RWPE2 (cell line): Measurements from ENCODE around the gene TNFRSF18.

Experiments used
- ATAC-seq: fragments of 200-7000 bp; cut with Tn5 transposase; 3 replicates; pipeline ENCODE4 v1.9.1; 2021; ENCODE audit warnings: low read depth
- DNase-seq: peaks from one replicate; pipeline ENCODE4 v3.0.0-alpha.2; 2020; ENCODE audit warnings: low spot score
- H3K27ac ChIP-seq: fragments of 450-650 bp; 2 replicates; pipeline ENCODE4 v1.5.1; 2017; ENCODE audit warnings: mild to moderate bottlenecking; ENCODE audit not compliant: poor library complexity, severe bottlenecking
- H3K27me3 ChIP-seq: fragments of 250-450 bp; sonication (Bioruptor Pico); 2 replicates; pipeline ENCODE4 v1.5.1; 2021; ENCODE audit warnings: mild to moderate bottlenecking, moderate library complexity; ENCODE audit not compliant: insufficient read depth, poor library complexity, severe bottlenecking
- H3K36me3 ChIP-seq: fragments of 250-450 bp; sonication (Bioruptor Pico); 2 replicates; pipeline ENCODE4 v1.5.1; 2020; ENCODE audit warnings: low read depth, mild to moderate bottlenecking, moderate library complexity
- H3K4me1 ChIP-seq: fragments of 250-450 bp; sonication (Bioruptor Pico); 2 replicates; pipeline ENCODE4 v1.5.1; 2021; ENCODE audit warnings: mild to moderate bottlenecking, moderate library complexity; ENCODE audit not compliant: insufficient read depth, poor library complexity, severe bottlenecking
- H3K4me3 ChIP-seq: fragments of 250-450 bp; sonication (Bioruptor Pico); 2 replicates; pipeline ENCODE4 v1.5.1; 2021; ENCODE audit warnings: mild to moderate bottlenecking, moderate library complexity; ENCODE audit not compliant: severe bottlenecking
- H3K9me3 ChIP-seq: fragments of 250-450 bp; sonication (Bioruptor Pico); 2 replicates; pipeline ENCODE4 v1.5.1; 2021; ENCODE audit warnings: mild to moderate bottlenecking, moderate library complexity; ENCODE audit not compliant: severe bottlenecking
- CTCF ChIP-seq: fragments of 450-650 bp; IDR thresholded peaks from one replicate; pipeline ENCODE4 v1.5.1; 2017; ENCODE audit warnings: mild to moderate bottlenecking, moderate library complexity; ENCODE audit not compliant: poor library complexity, severe bottlenecking

Gene TNFRSF18

GRCh38 chr1:1165900-1166421 lies 40.4 kb downstream of the TNFRSF18 start:
- peak overlapping the region; percentile 64 for H3K27ac ChIP-seq
- H3K27me3 ChIP-seq, result no peaks in the 10 kb centered on the region
- ATAC-seq (no peak), DNase-seq (no peak)
- no peak for TF ChIP-seq CTCF
- H3K9me3 ChIP-seq, result no peaks in the 10 kb centered on the region
- H3K4me1 ChIP-seq, result peaks cover 10% of the 10 kb centered on the region
- peaks cover 9% of the 10 kb centered on the region; the same call in 1 of the 2 replicates for H3K36me3 ChIP-seq
- H3K4me3 ChIP-seq, result no peak overlapping the region

- Histone ChIP-seq H3K4me3 (peak overlapping the region; percentile 74), H3K27ac (peak overlapping the region; percentile 64), H3K9me3 (no peaks in the 10 kb centered on the region), H3K4me1 (peaks cover 10% of the 10 kb centered on the region), H3K36me3 (peaks cover 9% of the 10 kb centered on the region; the same call in 1 of the 2 replicates), H3K27me3 (no peaks in the 10 kb centered on the region)
- ATAC-seq (no peak), DNase-seq (no peak)
- no peak for TF ChIP-seq CTCF
Observed at GRCh38 chr1:1165485-1165884, 40.9 kb downstream of the TNFRSF18 start.

GRCh38 chr1:1164701-1165451 lies 41.5 kb downstream of the TNFRSF18 start:
- peaks cover 9% of the 10 kb centered on the region; the same call in 1 of the 2 replicates for H3K36me3 ChIP-seq
- peak overlapping the region; percentile 64 for H3K27ac ChIP-seq
- H3K9me3 ChIP-seq, result no peaks in the 10 kb centered on the region
- no peak for DNase-seq
- peak; percentile 45 for ATAC-seq
- H3K4me3 ChIP-seq, result peak overlapping the region; percentile 74
- no peaks in the 10 kb centered on the region for H3K27me3 ChIP-seq
- no peak for TF ChIP-seq CTCF
- peaks cover 10% of the 10 kb centered on the region for H3K4me1 ChIP-seq

GRCh38 chr1:1164361-1164700 lies 42.1 kb downstream of the TNFRSF18 start:
- peaks cover 9% of the 10 kb centered on the region; the same call in 1 of the 2 replicates for H3K36me3 ChIP-seq
- peak overlapping the region; percentile 74 for H3K4me3 ChIP-seq
- no peaks in the 10 kb centered on the region for H3K9me3 ChIP-seq
- TF ChIP-seq CTCF, result no peak
- no peak for ATAC-seq
- H3K27me3 ChIP-seq, result no peaks in the 10 kb centered on the region
- DNase-seq, result no peak
- H3K4me1 ChIP-seq, result peaks cover 10% of the 10 kb centered on the region
- peak overlapping the region; percentile 64 for H3K27ac ChIP-seq
